HUDEP-2 (cell line): ENCODE measurements around the gene RAPGEF4.

ENCODE experiments used
- DNase-seq, 76 experiments: peaks; one replicate each; lab custom pipeline; 2025; ENCODE audit not compliant: unreplicated experiment in 76 of 76; lab: John Stamatoyannopoulos, UW

Gene RAPGEF4

GRCh38 chr2:172856606-172857005, 121.0 kb downstream of the RAPGEF4 start:
- DNase-seq = no peak

DNA sequence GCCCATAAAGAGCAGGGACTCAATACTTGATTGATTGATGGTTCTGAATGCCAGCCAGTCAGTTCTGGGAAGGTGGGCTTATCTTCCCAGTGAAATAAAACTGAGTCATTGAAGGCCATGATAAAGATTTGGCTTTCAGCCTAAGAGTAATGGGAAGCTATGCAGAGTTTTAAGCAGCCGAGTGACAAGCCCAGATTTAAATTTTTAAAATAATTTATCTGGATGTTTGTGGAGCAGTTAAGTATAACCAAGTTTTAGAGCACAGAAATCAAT, 122.8 kb downstream of the RAPGEF4 start:
- DNase-seq = no peak

- DNase-seq = no peak
Measured at GRCh38 chr2:172859581-172860335, 124.1 kb downstream of the RAPGEF4 start.

- DNase-seq = no peak
Measured at GRCh38 chr2:172860336-172860707, 124.7 kb downstream of the RAPGEF4 start.

DNA sequence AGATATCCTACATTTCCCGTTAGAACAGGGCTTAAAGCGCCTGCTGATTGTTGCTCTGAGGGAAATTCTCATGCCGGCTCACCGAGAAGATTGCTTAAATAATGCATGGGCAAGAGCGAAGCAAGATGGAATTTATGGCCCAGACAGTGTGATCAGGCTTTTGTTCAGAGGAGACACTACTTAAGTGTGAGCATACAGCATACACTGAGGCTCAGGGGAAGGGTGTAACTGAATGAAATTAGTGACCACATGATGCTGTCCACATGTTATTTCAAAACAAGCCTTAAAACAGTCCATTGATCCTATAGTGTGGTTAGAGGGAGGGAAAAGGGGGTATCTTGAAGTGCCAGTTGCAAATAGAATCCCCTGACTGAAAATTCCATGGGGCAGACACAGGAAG, 125.5 kb downstream of the RAPGEF4 start:
- no peak for DNase-seq

DNA sequence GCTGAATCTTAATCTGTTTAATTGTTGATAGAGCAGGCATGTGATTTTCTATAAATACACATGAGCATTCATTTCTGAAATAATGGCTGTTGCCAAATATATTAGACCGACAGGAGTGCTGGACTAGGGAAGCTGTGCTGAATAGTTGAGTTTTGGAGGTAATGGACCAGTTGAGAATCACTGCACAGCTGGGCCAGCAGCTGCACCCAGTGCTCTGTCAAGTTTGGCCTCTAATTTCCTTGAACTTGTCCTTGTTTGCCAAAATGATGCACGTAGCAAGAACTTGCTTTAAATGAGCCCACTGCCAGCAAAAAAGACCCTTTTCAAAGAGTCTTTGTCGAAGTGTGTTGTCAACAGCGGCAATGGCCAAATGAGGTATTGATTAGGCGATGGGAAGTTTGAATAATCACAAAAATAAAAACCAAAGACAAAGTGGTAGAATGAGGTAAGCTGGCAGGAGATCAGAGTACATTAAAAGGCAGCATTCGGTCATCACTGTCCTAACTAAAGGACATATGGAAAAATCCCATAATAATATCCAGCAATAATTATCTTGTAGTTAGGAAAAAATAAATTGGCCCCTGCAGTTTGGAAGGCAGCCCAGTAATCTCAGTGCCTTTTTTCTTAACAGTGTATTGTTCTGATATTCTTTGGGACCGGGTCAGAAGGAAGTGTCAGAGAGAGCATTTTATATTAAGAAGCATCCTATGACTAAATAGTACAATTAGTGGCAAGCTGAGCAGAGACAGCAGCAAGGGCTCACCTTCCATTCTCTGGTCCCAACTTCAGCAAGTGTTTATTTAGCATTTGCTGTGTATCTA, 126.2 kb downstream of the RAPGEF4 start:
- DNase-seq = no peak

- DNase-seq = no peak
Measured at GRCh38 chr2:172863341-172863740, 127.7 kb downstream of the RAPGEF4 start.

DNA sequence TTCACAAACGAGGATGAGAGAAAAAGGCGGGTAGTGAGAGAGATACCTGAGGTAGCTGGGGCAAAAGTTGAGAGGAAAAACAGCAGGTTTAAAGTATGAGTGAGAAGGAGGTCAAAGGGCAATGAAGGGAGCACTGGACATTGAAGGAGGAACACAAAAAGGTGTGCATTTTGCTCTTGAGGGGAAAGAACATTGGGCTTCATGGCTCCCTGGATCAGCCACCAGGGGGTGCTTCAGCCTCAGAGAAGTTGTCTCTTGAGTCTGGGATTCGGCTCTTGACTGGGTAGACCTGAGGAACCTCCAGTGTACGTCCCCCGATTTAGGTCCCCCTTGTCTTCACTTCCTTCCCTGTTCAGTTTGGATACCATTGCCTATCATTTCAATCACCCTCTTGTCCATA, 128.5 kb downstream of the RAPGEF4 start:
- DNase-seq = peak in 33 of 76 experiments; percentile 1 to 42 (median 9)

- peak in 1 of 76 experiments; percentile 0 for DNase-seq
Measured at GRCh38 chr2:172865422-172865821, 129.8 kb downstream of the RAPGEF4 start.

GRCh38 chr2:172869861-172870260, 134.2 kb downstream of the RAPGEF4 start:
- no peak for DNase-seq

- DNase-seq = no peak
Measured at GRCh38 chr2:172870396-172870795, 134.8 kb downstream of the RAPGEF4 start.

- DNase-seq = no peak
Measured at GRCh38 chr2:172877826-172878225, 142.2 kb downstream of the RAPGEF4 start.

DNA sequence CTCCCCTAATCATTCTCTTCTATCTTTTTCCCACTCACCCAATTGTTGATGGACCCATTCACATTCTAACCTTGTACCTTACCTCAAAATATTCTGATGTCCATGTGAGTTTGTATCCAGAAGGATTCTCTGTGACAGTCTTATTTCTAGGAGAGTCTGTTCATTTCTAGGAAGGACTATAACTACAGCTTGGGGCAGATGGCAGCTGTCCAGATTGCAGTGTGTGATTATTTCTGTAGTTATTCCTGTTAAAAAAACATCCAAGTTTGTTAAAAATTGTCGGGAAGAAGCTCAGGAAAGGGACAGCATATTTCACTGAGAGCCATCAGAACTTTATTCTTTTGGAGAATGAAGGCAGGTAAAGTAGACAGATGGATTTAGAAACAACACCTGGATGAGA, 142.6 kb downstream of the RAPGEF4 start:
- DNase-seq = no peak

- DNase-seq = no peak
Measured at GRCh38 chr2:172884336-172884735, 148.7 kb downstream of the RAPGEF4 start.

DNA sequence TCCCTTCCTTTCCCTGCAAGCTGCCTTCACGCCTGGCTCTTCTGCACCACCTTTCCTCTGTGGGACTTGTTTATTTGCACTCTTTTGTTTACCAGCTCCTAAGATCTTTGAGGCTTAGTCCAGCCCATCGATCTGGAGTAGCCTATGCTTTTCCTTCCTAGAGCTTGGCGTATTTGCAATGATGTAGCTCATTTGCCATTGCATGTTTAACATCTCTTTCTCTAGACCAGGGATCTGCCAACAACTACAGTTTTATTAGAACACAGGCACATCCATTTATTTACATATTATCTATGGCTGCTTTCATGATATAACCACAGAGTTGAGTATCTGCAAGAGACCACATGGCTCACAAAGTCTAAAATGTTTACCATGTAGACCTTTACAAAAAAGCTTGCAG, 150.4 kb downstream of the RAPGEF4 start:
- no peak for DNase-seq

GRCh38 chr2:172887280-172887679, 151.6 kb downstream of the RAPGEF4 start:
- no peak for DNase-seq

- DNase-seq = no peak
Measured at GRCh38 chr2:172888714-172889669, 153.3 kb downstream of the RAPGEF4 start.

- no peak for DNase-seq
Measured at GRCh38 chr2:172889768-172890430, 154.3 kb downstream of the RAPGEF4 start.

DNA sequence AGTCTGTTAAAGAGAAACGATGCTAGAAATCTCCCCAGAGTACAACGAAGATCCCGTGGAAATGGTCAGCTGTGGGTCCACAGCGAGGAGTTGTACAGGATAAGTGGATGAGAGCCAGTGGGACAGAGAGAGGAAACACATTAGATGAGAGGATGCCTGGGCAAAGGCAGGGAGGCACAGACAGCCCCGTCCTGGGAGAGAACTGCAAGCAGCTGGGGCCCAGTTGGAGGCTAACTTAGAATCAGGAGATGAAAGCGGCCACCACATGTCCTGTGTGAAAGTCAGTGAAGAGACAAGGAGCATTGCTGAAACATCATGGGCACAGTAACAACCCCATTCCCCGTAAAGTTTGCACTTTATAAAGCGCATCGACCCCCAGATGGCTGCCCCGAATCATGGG, 157.5 kb downstream of the RAPGEF4 start:
- no peak for DNase-seq

GRCh38 chr2:172893671-172894070, 158.0 kb downstream of the RAPGEF4 start:
- no peak for DNase-seq
